B cell (primary cell): ENCODE measurements around the gene ZNF273. TPM values are rescaled to one million over a fixed set of nuclear protein-coding genes. Genes with fewer than 3 reads are reported as not detected.
"Not testable (repeated sequence)": the region's sequence is repeated elsewhere in the genome, so short reads cannot be mapped to it uniquely, and the experiment has no call there.

Source experiments
- ATAC-seq: fragments of 200-7000 bp; cut with Tn5 transposase; one replicate; pipeline ENCODE4 v1.10.0; 2021; ENCODE audit warnings: low read depth, mild to moderate bottlenecking, moderate number of reproducible peaks, moderate library complexity
- CTCF ChIA-PET: fragments of 350-600 bp; sonication (Branson Sonifier 250); formaldehyde crosslinking; loops from one replicate; lab custom pipeline; 2021; ENCODE audit warnings: antibody characterized with exemption, inconsistent platforms; lab: Charles Lee
- POLR2A ChIA-PET: fragments of 350-600 bp; sonication (Branson Sonifier 250); formaldehyde crosslinking; loops from one replicate; lab custom pipeline; 2021; ENCODE audit warnings: antibody characterized with exemption; lab: Charles Lee
- DNase-seq: peaks from one replicate; pipeline ENCODE4 v3.0.0; 2013
- H2AFZ ChIP-seq: 2 replicates; pipeline ENCODE4 v1.6.1; 2012; ENCODE audit warnings: mild to moderate bottlenecking, low read depth, low read length; ENCODE audit not compliant: insufficient read depth, poor library complexity, severe bottlenecking
- H3K27ac ChIP-seq, 2 donors: 1 replicate in 1 of 2; 2 replicates in 1 of 2; pipeline ENCODE4 v1.5.1; 2012 to 2013; ENCODE audit warnings: low read length in 2 of 2, mild to moderate bottlenecking in 2 of 2, moderate library complexity in 1 of 2
- H3K27me3 ChIP-seq, 4 experiments: fragments of 200-600 bp in 1 of 4; sonication (generic) in 1 of 4; replicated peaks in 1 of 4; 1 replicate in 2 of 4; 2 replicates in 2 of 4; pipeline versions ENCODE4 v1.6.1 to v1.7.0; 2013 to 2016; ENCODE audit warnings: low read length in 3 of 4, mild to moderate bottlenecking in 2 of 4, mixed read lengths in 1 of 4, moderate library complexity in 1 of 4; ENCODE audit not compliant: insufficient read depth in 4 of 4, control insufficient read depth in 3 of 4; ENCODE audit errors: control extremely low read depth in 1 of 4
- H3K36me3 ChIP-seq, 2 experiments: replicated peaks in 1 of 2; 1 replicate in 1 of 2; 2 replicates in 1 of 2; pipeline versions ENCODE4 v1.6.1 to v1.7.1; 2013; ENCODE audit warnings: low read length in 1 of 2; ENCODE audit not compliant: insufficient read depth in 2 of 2, control insufficient read depth in 1 of 2; ENCODE audit errors: control extremely low read depth in 1 of 2, extremely low read depth in 1 of 2
- H3K4me1 ChIP-seq, 2 donors: fragments of 200-600 bp in 1 of 2; sonication (generic) in 1 of 2; 1 replicate in 1 of 2; 2 replicates in 1 of 2; pipeline versions ENCODE4 v1.5.1 to v1.6.1; 2013 to 2017; ENCODE audit warnings: low read length in 2 of 2; ENCODE audit not compliant: control insufficient read depth in 2 of 2, insufficient read depth in 2 of 2
- H3K4me2 ChIP-seq: replicated peaks from 2 replicates; pipeline ENCODE3; 2012; ENCODE audit warnings: mild to moderate bottlenecking, low read depth, low read length; ENCODE audit not compliant: poor library complexity, severe bottlenecking
- H3K4me3 ChIP-seq, 5 experiments: fragments of 200-600 bp in 1 of 5; sonication (generic) in 1 of 5; 1 replicate in 3 of 5; 2 replicates in 2 of 5; pipeline versions ENCODE4 v1.5.1 to v1.7.0; 2011 to 2016; ENCODE audit warnings: low read length in 4 of 5, mild to moderate bottlenecking in 4 of 5, low read depth in 2 of 5, control low read depth in 1 of 5, moderate library complexity in 1 of 5; ENCODE audit not compliant: insufficient read depth in 1 of 5; ENCODE audit errors: control extremely low read depth in 1 of 5, extremely low read depth in 1 of 5
- H3K79me2 ChIP-seq: fragments of 200-600 bp; sonication (generic); one replicate; pipeline ENCODE4 v1.6.0; 2016; ENCODE audit warnings: low read length; ENCODE audit not compliant: control insufficient read depth, insufficient read depth
- H3K9ac ChIP-seq: fragments of 200-600 bp; sonication (generic); 2 replicates; pipeline ENCODE4 v1.6.1; 2017; ENCODE audit warnings: mild to moderate bottlenecking, low read length, moderate library complexity
- H3K9me3 ChIP-seq, 3 donors: one replicate each; pipeline versions ENCODE4 v1.6.1 to v1.7.1; 2013; ENCODE audit warnings: low read length in 2 of 3; ENCODE audit not compliant: control insufficient read depth in 2 of 3, insufficient read depth in 1 of 3; ENCODE audit errors: control extremely low read depth in 1 of 3
- H4K20me1 ChIP-seq: 2 replicates; pipeline ENCODE4 v1.6.0; 2012; ENCODE audit warnings: mild to moderate bottlenecking, low read length; ENCODE audit not compliant: insufficient read depth, control insufficient read depth, poor library complexity, severe bottlenecking
- H3K27ac Mint-ChIP-seq: one replicate; pipeline ENCODE4 v1.8.0; 2021; ENCODE audit warnings: mixed read lengths
- H3K27me3 Mint-ChIP-seq: one replicate; pipeline ENCODE4 v1.8.0; 2021; ENCODE audit warnings: mixed read lengths
- H3K4me1 Mint-ChIP-seq: one replicate; pipeline ENCODE4 v1.8.0; 2021; ENCODE audit warnings: mixed read lengths
- H3K4me3 Mint-ChIP-seq: one replicate; pipeline ENCODE4 v1.8.0; 2021; ENCODE audit warnings: mixed read lengths
- H3K9me3 Mint-ChIP-seq: one replicate; pipeline ENCODE4 v1.8.0; 2022; ENCODE audit warnings: mixed read lengths; ENCODE audit not compliant: insufficient read depth
- EZH2 ChIP-seq: IDR thresholded peaks from 2 replicates; pipeline ENCODE4 v1.6.1; 2012; ENCODE audit warnings: borderline replicate concordance, low read depth, mild to moderate bottlenecking, moderate library complexity, low read length; ENCODE audit not compliant: insufficient read depth, poor library complexity, severe bottlenecking
- WGBS: methylation state at CpG from one replicate; pipeline ENCODE4 v1.1.5; 2013; ENCODE audit warnings: missing lambda C conversion rate; ENCODE audit not compliant: insufficient coverage; 5-methylcytosine and 5-hydroxymethylcytosine counted together
- intact Hi-C: fragments of 100-400 bp; cut with micrococcal nuclease; formaldehyde crosslinking; loops from one replicate; pipeline ENCODE4 v1.10.0; 2022
- polyA plus RNA-seq: library from polyadenylated mRNA; depleted of rRNA; stranded (reverse); fragments of >200 nt; gene quantifications from 2 replicates; pipeline ENCODE4 v1.2.3, GENCODE V29; 2012
- total RNA-seq, 2 donors: library from RNA; stranded (reverse); fragments of 120-200 nt in 1 of 2; gene quantifications; 1 replicate in 1 of 2; 2 replicates in 1 of 2; pipeline versions ENCODE4 v1.2.3 to v1.2.4, GENCODE V29; 2013 to 2022
- TF ChIP-seq, protein P1 (sequence below): fragments of 200-600 bp; IDR thresholded peaks from one replicate; pipeline ENCODE4 v1.8.0; 2022; ENCODE audit warnings: antibody characterized with exemption, mild to moderate bottlenecking

ZNF273 gene
- total and polyA plus RNA-seq, 2 donors (not counting 1 experiment from before 2014, with no cell fraction given) = 3.8 to 12.7 TPM

DNA sequence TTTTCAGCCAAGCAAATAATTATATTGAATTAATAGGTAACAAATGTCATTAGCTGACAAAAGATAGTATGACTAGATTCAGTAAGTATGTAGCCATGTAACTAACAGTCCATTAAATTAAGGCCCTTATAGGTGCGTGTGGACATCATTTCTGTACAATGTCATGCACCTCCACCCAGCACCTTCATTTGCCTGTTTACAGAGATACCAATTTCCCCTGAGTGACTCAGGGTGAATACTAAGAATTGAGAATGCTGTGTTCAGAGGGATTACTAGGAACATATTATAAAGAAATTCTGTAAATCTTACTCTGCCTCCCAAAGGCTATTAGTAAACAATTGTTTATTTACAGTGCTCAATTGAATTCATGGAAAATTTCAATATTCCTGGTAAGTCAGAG is 48.1 kb upstream of the ZNF273 start:
- TF ChIP-seq, protein P1, sequence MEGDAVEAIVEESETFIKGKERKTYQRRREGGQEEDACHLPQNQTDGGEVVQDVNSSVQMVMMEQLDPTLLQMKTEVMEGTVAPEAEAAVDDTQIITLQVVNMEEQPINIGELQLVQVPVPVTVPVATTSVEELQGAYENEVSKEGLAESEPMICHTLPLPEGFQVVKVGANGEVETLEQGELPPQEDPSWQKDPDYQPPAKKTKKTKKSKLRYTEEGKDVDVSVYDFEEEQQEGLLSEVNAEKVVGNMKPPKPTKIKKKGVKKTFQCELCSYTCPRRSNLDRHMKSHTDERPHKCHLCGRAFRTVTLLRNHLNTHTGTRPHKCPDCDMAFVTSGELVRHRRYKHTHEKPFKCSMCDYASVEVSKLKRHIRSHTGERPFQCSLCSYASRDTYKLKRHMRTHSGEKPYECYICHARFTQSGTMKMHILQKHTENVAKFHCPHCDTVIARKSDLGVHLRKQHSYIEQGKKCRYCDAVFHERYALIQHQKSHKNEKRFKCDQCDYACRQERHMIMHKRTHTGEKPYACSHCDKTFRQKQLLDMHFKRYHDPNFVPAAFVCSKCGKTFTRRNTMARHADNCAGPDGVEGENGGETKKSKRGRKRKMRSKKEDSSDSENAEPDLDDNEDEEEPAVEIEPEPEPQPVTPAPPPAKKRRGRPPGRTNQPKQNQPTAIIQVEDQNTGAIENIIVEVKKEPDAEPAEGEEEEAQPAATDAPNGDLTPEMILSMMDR = no peak
- TF ChIP-seq EZH2 = no peak
- CTCF ChIA-PET = no interaction called here
- no peaks in the 10 kb centered on the region for H3K36me3 ChIP-seq
- H3K9me3 Mint-ChIP-seq = no peaks in the 10 kb centered on the region
- ATAC-seq (no peak), DNase-seq (no peak)
- H3K4me1 Mint-ChIP-seq = no peaks in the 10 kb centered on the region
- no peaks in the 10 kb centered on the region for H3K9me3 ChIP-seq
- no peak overlapping the region for H3K27ac ChIP-seq
- intact Hi-C loops = no loop called here
- no peak overlapping the region for H3K4me3 Mint-ChIP-seq
- H3K27me3 Mint-ChIP-seq = no peaks in the 10 kb centered on the region
- H3K27me3 ChIP-seq = no peaks in the 10 kb centered on the region
- H2AFZ ChIP-seq = no peak overlapping the region
- no peaks in the 10 kb centered on the region for H3K4me1 ChIP-seq
- no peak overlapping the region for H3K4me2 ChIP-seq
- no peak overlapping the region for H3K9ac ChIP-seq
- POLR2A ChIA-PET = no interaction called here
- no peak overlapping the region for H3K27ac Mint-ChIP-seq
- H4K20me1 ChIP-seq = no peaks in the 10 kb centered on the region
- WGBS = no CpG with 5 or more reads among the region's 1 CpG
- no peak overlapping the region for H3K4me3 ChIP-seq
- H3K79me2 ChIP-seq = no peaks in the 10 kb centered on the region

DNA sequence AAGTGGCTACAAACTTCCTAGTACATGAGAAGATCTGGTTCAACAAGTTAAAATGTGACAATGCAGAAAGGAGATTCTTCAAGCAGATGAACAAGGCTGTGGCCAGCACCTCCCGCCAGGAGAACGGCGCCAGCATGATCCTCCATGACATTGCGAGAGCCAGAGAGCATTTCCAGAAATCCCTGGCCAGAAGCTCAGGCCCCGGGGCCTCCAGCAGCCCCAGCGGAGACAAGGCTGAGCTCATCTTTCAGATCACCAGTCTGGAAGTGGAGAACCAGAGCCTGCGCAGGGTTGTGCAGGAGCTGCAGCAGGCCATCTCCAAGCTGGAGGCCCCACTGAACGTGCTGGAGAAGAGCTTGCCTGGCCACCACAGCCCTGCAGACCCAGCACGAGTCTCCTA is 40.1 kb upstream of the ZNF273 start:
- ATAC-seq (no peak), DNase-seq (no peak)
- H3K9me3 ChIP-seq = peaks cover 0 to 18% (median 0%) of the 10 kb centered on the region in 3 donors
- H3K9me3 Mint-ChIP-seq = no peaks in the 10 kb centered on the region
- no peak overlapping the region for H3K9ac ChIP-seq
- no peak overlapping the region for H3K4me3 Mint-ChIP-seq
- H3K79me2 ChIP-seq = no peaks in the 10 kb centered on the region
- H3K4me1 ChIP-seq = no peaks in the 10 kb centered on the region
- ChIA-PET CTCF (no interaction called here), POLR2A (no interaction called here)
- no peaks in the 10 kb centered on the region for H3K27me3 Mint-ChIP-seq
- no peaks in the 10 kb centered on the region for H3K36me3 ChIP-seq
- no peak overlapping the region for H2AFZ ChIP-seq
- H3K27ac ChIP-seq = no peak overlapping the region
- no peaks in the 10 kb centered on the region for H3K4me1 Mint-ChIP-seq
- H3K4me2 ChIP-seq = no peak overlapping the region
- TF ChIP-seq, protein P1 = no peak
- no peak for TF ChIP-seq EZH2
- 84% methylated on average over 9 of the region's 9 CpGs for WGBS
- H3K4me3 ChIP-seq = no peak overlapping the region
- no peaks in the 10 kb centered on the region for H4K20me1 ChIP-seq
- intact Hi-C loops = no loop called here
- H3K27ac Mint-ChIP-seq = no peak overlapping the region
- no peaks in the 10 kb centered on the region for H3K27me3 ChIP-seq

DNA sequence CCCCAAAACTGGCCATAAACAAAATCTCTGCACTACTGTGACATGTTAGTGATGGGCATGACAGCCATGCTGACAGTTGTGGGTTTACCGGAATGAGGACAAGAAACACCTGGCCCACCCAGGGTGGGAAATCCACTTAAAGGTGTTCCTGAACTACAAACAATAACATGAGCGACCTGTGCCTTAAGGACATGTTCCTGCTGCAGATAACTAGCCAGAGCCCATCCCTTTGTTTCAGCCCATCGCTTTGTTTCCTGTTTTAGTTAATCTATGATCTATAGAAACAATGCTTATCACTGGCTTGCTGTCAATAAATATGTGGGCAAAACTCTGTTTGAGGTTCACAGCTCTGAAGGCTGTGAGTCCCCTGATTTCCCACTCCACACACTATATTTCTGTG is 39.5 kb upstream of the ZNF273 start:
- DNase-seq, H3K9me3 Mint-ChIP-seq, H4K20me1 ChIP-seq, H2AFZ ChIP-seq, H3K27me3 ChIP-seq, H3K4me1 Mint-ChIP-seq, H3K4me3 Mint-ChIP-seq, H3K4me3 ChIP-seq, H3K36me3 ChIP-seq, ATAC-seq, H3K27ac ChIP-seq, H3K27me3 Mint-ChIP-seq, H3K9ac ChIP-seq, CTCF ChIA-PET, H3K4me2 ChIP-seq, H3K27ac Mint-ChIP-seq, POLR2A ChIA-PET, H3K4me1 ChIP-seq, intact Hi-C loops, H3K79me2 ChIP-seq: not testable (repeated sequence)
- 100% methylated on average over 2 of the region's 3 CpGs for WGBS
- peaks cover 0 to 22% (median 0%) of the 10 kb centered on the region in 3 donors for H3K9me3 ChIP-seq
